DOHH2 (cell line): ENCODE measurements around the gene DNAH1.

Experiments used
- H3F3A ChIP-seq: fragments of 200-600 bp; sonication (generic), shearing (Covaris generic); 2 replicates; pipeline ENCODE4 v1.6.0; 2016; ENCODE audit warnings: antibody characterized with exemption, mild to moderate bottlenecking; ENCODE audit not compliant: control insufficient read depth, insufficient read depth
- H3K27ac ChIP-seq: fragments of 200-600 bp; sonication (generic); 2 replicates; pipeline ENCODE4 v1.5.1; 2014; ENCODE audit warnings: low read depth, mild to moderate bottlenecking, low read length, moderate library complexity
- H3K27me3 ChIP-seq: fragments of 200-600 bp; sonication (generic); 2 replicates; pipeline ENCODE4 v1.6.1; 2014; ENCODE audit warnings: mild to moderate bottlenecking, low read length, mixed read lengths; ENCODE audit not compliant: control insufficient read depth
- H3K36me3 ChIP-seq: fragments of 200-600 bp; sonication (generic); 2 replicates; pipeline ENCODE4 v1.6.1; 2014; ENCODE audit warnings: mild to moderate bottlenecking, low read length, moderate library complexity, mixed read lengths; ENCODE audit not compliant: control insufficient read depth
- H3K4me1 ChIP-seq: fragments of 200-600 bp; sonication (generic); 2 replicates; pipeline ENCODE4 v1.6.1; 2014; ENCODE audit warnings: mild to moderate bottlenecking, low read length, mixed read lengths; ENCODE audit not compliant: control insufficient read depth
- H3K4me2 ChIP-seq: fragments of 200-600 bp; sonication (generic); 2 replicates; pipeline ENCODE4 v1.6.0; 2014; ENCODE audit warnings: mild to moderate bottlenecking, low read length, moderate library complexity
- H3K4me3 ChIP-seq: fragments of 200-600 bp; sonication (generic); 2 replicates; pipeline ENCODE4 v1.5.1; 2014; ENCODE audit warnings: mild to moderate bottlenecking, low read length, mixed read lengths
- H3K79me2 ChIP-seq: fragments of 200-600 bp; sonication (generic); 2 replicates; pipeline ENCODE4 v1.6.1; 2014; ENCODE audit warnings: mild to moderate bottlenecking, low read length, mixed read lengths; ENCODE audit not compliant: control insufficient read depth
- H3K9me2 ChIP-seq: fragments of 200-600 bp; sonication (generic); replicated peaks from 2 replicates; pipeline ENCODE4 v1.6.1; 2014; ENCODE audit warnings: mild to moderate bottlenecking, low read length, mixed read lengths; ENCODE audit not compliant: control insufficient read depth
- H3K9me3 ChIP-seq: fragments of 200-600 bp; sonication (generic); 2 replicates; pipeline ENCODE4 v1.6.1; 2014; ENCODE audit warnings: antibody characterized with exemption, low read length, mixed read lengths; ENCODE audit not compliant: control insufficient read depth, insufficient read depth
- H4K20me1 ChIP-seq: fragments of 200-600 bp; sonication (generic); 2 replicates; pipeline ENCODE4 v1.6.0; 2014; ENCODE audit warnings: low read depth, mild to moderate bottlenecking, antibody characterized with exemption, low read length, moderate library complexity; ENCODE audit not compliant: control insufficient read depth, insufficient read depth
- EZH2phosphoT487 ChIP-seq: fragments of 200-600 bp; sonication (generic); IDR thresholded peaks from 2 replicates; pipeline ENCODE4 v1.6.1; 2017; ENCODE audit warnings: borderline replicate concordance, mild to moderate bottlenecking, antibody characterized with exemption, low read length, moderate library complexity, mixed read lengths
- TF ChIP-seq, protein P1 (sequence below): fragments of 200-600 bp; sonication (generic); IDR thresholded peaks from one replicate; pipeline ENCODE4 v1.5.1; 2014; ENCODE audit warnings: antibody characterized with exemption, mild to moderate bottlenecking, low read depth, low read length; ENCODE audit not compliant: poor library complexity, severe bottlenecking

Gene DNAH1

DNA sequence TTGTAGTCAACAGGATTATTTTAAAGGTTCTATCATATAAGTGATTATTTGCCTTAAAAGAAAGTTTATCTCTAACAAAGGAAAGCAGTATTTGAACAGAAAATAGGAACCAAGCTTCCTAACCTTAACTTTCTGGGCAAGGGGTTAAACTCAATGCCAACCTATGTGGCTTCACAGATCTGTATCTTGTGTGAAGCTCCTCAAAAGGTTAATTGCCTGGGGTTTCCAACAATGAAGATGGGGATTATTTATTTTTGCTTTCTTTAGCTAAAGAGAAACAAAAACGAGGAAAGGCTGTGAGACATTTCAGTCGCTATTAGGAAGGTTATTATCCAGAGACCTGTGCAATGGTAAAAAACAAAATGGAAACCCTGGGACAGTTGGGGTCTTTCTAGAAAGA, 36.5 kb upstream of the DNAH1 start:
- peak overlapping the region; percentile 84 for H3K4me3 ChIP-seq
- peaks cover 20% of the 10 kb centered on the region for H3F3A ChIP-seq
- H3K4me1 ChIP-seq = peaks cover 26% of the 10 kb centered on the region
- TF ChIP-seq, protein P1, sequence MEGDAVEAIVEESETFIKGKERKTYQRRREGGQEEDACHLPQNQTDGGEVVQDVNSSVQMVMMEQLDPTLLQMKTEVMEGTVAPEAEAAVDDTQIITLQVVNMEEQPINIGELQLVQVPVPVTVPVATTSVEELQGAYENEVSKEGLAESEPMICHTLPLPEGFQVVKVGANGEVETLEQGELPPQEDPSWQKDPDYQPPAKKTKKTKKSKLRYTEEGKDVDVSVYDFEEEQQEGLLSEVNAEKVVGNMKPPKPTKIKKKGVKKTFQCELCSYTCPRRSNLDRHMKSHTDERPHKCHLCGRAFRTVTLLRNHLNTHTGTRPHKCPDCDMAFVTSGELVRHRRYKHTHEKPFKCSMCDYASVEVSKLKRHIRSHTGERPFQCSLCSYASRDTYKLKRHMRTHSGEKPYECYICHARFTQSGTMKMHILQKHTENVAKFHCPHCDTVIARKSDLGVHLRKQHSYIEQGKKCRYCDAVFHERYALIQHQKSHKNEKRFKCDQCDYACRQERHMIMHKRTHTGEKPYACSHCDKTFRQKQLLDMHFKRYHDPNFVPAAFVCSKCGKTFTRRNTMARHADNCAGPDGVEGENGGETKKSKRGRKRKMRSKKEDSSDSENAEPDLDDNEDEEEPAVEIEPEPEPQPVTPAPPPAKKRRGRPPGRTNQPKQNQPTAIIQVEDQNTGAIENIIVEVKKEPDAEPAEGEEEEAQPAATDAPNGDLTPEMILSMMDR = no peak
- TF ChIP-seq EZH2phosphoT487 = no peak
- peaks cover 33% of the 10 kb centered on the region for H3K36me3 ChIP-seq
- H3K4me2 ChIP-seq = peak overlapping the region; percentile 92
- no peaks in the 10 kb centered on the region for H3K9me3 ChIP-seq
- H3K27ac ChIP-seq = no peak overlapping the region
- H3K9me2 ChIP-seq = no peaks in the 10 kb centered on the region
- H3K27me3 ChIP-seq = no peaks in the 10 kb centered on the region
- H3K79me2 ChIP-seq = peaks cover 50% of the 10 kb centered on the region
- peaks cover 14% of the 10 kb centered on the region; the same call in 1 of the 2 replicates for H4K20me1 ChIP-seq

DNA sequence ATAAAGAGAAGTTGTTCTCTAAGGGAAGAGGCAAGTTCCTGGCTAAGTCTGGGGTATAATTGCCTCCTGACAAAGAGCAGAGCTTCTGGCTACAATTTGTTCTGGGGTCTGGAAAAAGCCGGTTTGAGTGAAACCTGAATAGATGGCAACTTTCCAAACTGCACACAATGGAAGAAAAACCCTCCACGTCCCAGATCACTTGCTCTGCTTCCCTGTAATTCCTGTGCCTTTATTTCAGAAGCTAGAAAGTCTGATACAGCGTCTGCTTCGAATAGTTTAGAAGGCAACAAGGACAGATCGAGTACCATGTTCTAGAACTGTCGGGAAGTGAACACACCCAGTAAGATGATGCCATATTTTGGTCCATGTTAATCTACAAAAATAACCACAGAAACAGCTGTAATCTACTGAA, 36.1 kb upstream of the DNAH1 start:
- peaks cover 20% of the 10 kb centered on the region for H3F3A ChIP-seq
- H3K36me3 ChIP-seq = peaks cover 30% of the 10 kb centered on the region
- H4K20me1 ChIP-seq = peaks cover 13% of the 10 kb centered on the region; the same call in 1 of the 2 replicates
- peaks cover 26% of the 10 kb centered on the region for H3K4me1 ChIP-seq
- no peaks in the 10 kb centered on the region for H3K27me3 ChIP-seq
- H3K79me2 ChIP-seq = peaks cover 45% of the 10 kb centered on the region
- TF ChIP-seq EZH2phosphoT487 = no peak
- TF ChIP-seq, protein P1 = no peak
- 0 out of 2 replicates have a peak overlapping the region, but pooled peaks have one; percentile 92 for H3K4me2 ChIP-seq
- H3K27ac ChIP-seq = no peak overlapping the region
- no peaks in the 10 kb centered on the region for H3K9me3 ChIP-seq
- no peak overlapping the region for H3K4me3 ChIP-seq
- H3K9me2 ChIP-seq = no peaks in the 10 kb centered on the region

DNA sequence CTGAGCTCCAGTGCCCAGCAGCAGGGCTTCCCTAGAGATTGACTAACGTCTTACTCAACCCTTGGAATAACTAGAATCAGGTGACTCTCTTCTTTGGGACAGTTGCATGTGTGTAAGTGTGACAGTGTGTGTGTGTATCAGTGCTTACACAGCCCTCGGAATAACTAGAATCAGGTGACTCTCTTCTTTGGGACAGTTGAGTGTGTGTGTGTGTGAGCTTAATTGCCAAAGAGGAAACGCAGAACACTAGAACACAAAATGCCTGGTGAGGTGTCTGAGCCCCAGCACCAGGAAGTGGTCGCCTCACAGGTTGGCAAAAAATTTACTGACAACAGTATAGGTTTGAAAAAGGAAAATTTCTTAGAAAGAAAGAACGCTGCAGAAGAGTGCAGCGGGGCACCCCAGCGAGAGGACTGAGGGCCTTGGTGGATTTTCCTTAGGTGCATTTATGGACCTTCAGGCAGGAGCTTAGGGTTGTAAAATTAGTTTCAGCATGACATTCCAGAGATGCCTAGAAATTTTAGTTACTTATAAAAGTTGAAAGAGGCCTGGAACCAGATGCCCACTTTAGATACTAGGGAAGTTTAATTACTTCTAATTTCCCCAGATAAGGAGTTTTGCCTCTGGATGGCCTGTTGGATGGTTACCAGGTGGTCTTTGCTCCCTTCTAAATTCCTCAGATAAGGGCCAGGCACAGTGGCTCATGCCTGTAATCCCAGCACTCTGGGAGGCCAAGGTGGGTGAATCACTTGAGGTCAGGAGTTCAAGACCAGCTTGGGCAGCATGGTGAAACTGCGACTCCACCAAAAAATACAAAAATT, 33.9 kb upstream of the DNAH1 start:
- peaks cover 16% of the 10 kb centered on the region for H3K4me1 ChIP-seq
- H3F3A ChIP-seq = peaks cover 23% of the 10 kb centered on the region
- TF ChIP-seq, protein P1 = no peak
- no peak for TF ChIP-seq EZH2phosphoT487
- H3K36me3 ChIP-seq = peaks cover 9% of the 10 kb centered on the region
- no peak overlapping the region for H3K27ac ChIP-seq
- H3K9me3 ChIP-seq = no peaks in the 10 kb centered on the region
- H3K27me3 ChIP-seq = no peaks in the 10 kb centered on the region
- H3K9me2 ChIP-seq = no peaks in the 10 kb centered on the region
- H3K79me2 ChIP-seq = peaks cover 31% of the 10 kb centered on the region
- no peak overlapping the region for H3K4me2 ChIP-seq
- H4K20me1 ChIP-seq = no peaks in the 10 kb centered on the region
- no peak overlapping the region for H3K4me3 ChIP-seq
